A549 (cell line): Measurements from ENCODE around the gene FAM174B. TPM values are rescaled to one million over a fixed set of nuclear protein-coding genes. Genes with fewer than 3 reads are reported as not detected.

ENCODE experiments used
- ATAC-seq, 2 experiments: fragments of 200-7000 bp in 1 of 2; fragments of >200 bp in 1 of 2; cut with Nextera tagmentation in 1 of 2; cut with Tn5 transposase in 1 of 2; 3 replicates each; pipeline versions ENCODE4 v1.8.0 to v1.9.1; 2018 to 2020; ENCODE audit warnings: mild to moderate bottlenecking in 1 of 2, moderate library complexity in 1 of 2
- CTCF ChIA-PET: fragments of 300-600 bp; sonication (Branson Sonifier 250); formaldehyde crosslinking; extraction: SDS; loops from one replicate; lab custom pipeline; 2021; ENCODE audit warnings: antibody characterized with exemption, inconsistent platforms; lab: Yijun Ruan, JAX
- POLR2A ChIA-PET: fragments of 350-600 bp; formaldehyde crosslinking; extraction: SDS; loops from one replicate; lab custom pipeline; 2021; ENCODE audit warnings: antibody characterized with exemption, inconsistent platforms; lab: Yijun Ruan, JAX
- DNase-seq, 2 experiments: peaks; one replicate each; pipeline versions ENCODE4 v3.0.0 to v3.0.0-alpha.2; 2011 to 2016; ENCODE audit warnings: low read depth in 1 of 2, low spot score in 1 of 2
- FAIRE-seq: peaks from 2 replicates; lab custom pipeline; 2011; peaks lifted over from hg19 to GRCh38; lab: Jason Lieb, UNC
- H3K27ac ChIP-seq, 2 experiments: fragments of >200 bp; sonication (Bioruptor Twin); formaldehyde crosslinking; 3 replicates each; pipeline ENCODE4 v1.5.1; 2016 to 2017
- H3K4me1 ChIP-seq: fragments of >200 bp; sonication (Bioruptor Twin); formaldehyde crosslinking; 3 replicates; pipeline ENCODE4 v1.6.1; 2016
- H3K4me2 ChIP-seq: fragments of >200 bp; sonication (Bioruptor Twin); formaldehyde crosslinking; 3 replicates; pipeline ENCODE4 v1.6.1; 2016
- H3K4me3 ChIP-seq: fragments of >200 bp; sonication (Bioruptor Twin); formaldehyde crosslinking; 3 replicates; pipeline ENCODE4 v1.5.1; 2016
- H3K9me3 ChIP-seq: fragments of >200 bp; sonication (Bioruptor Twin); formaldehyde crosslinking; 3 replicates; pipeline ENCODE4 v1.6.1; 2016
- CHD2 ChIP-seq: fragments of 150-350 bp; IDR thresholded peaks from 2 replicates; pipeline ENCODE4 v1.6.1; 2014; ENCODE audit warnings: low read length; ENCODE audit not compliant: partially characterized antibody
- FOSL2 ChIP-seq, 2 experiments: fragments of 450-650 bp in 1 of 2; fragments of >200 bp in 1 of 2; sonication (Bioruptor Twin) in 1 of 2; formaldehyde crosslinking; IDR thresholded peaks; 2 replicates each; pipeline versions ENCODE4 v1.5.0 to v1.6.1; 2016 to 2020; ENCODE audit warnings: mild to moderate bottlenecking in 1 of 2, moderate library complexity in 1 of 2
- HDAC2 ChIP-seq: fragments of 200-600 bp; sonication (generic); IDR thresholded peaks from 2 replicates; pipeline ENCODE4 v1.6.1; 2016
- HMGXB4 ChIP-seq: fragments of 250-450 bp; sonication (Bioruptor Pico); IDR thresholded peaks from 2 replicates; pipeline ENCODE4 v1.5.0; 2021; ENCODE audit warnings: mild to moderate bottlenecking, moderate library complexity, borderline replicate concordance
- HOXB5 ChIP-seq: fragments of 250-450 bp; sonication (Bioruptor Pico); IDR thresholded peaks from 2 replicates; pipeline ENCODE4 v1.5.0; 2020; ENCODE audit warnings: mild to moderate bottlenecking, moderate library complexity
- JUN ChIP-seq, 2 experiments: fragments of >200 bp; sonication (Bioruptor Twin); formaldehyde crosslinking; IDR thresholded peaks; 2 replicates in 1 of 2; 3 replicates in 1 of 2; pipeline ENCODE4 v1.6.1; 2016 to 2017
- JUNB ChIP-seq: fragments of >200 bp; sonication (Bioruptor Twin); formaldehyde crosslinking; IDR thresholded peaks from 2 replicates; pipeline ENCODE4 v1.6.1; 2016
- KDM5A ChIP-seq: fragments of 200-600 bp; sonication (generic); IDR thresholded peaks from 2 replicates; pipeline ENCODE4 v1.6.1; 2016; ENCODE audit warnings: antibody characterized with exemption, mild to moderate bottlenecking
- PBX3 ChIP-seq: IDR thresholded peaks from 2 replicates; pipeline ENCODE4 v1.6.1; 2012
- POLR2A ChIP-seq: IDR thresholded peaks from 2 replicates; pipeline ENCODE4 v1.6.1; 2012; ENCODE audit warnings: mild to moderate bottlenecking, low read length
- POLR2AphosphoS2 ChIP-seq: conservative IDR thresholded peaks from 2 replicates; pipeline ENCODE4 v1.6.1; 2012; ENCODE audit warnings: low read length, improper control_type of control experiment, inconsistent platforms
- RAD21 ChIP-seq, 2 experiments: fragments of >200 bp in 1 of 2; sonication (Bioruptor Twin) in 1 of 2; formaldehyde crosslinking in 1 of 2; IDR thresholded peaks in 1 of 2; conservative IDR thresholded peaks in 1 of 2; 2 replicates in 1 of 2; 3 replicates in 1 of 2; pipeline ENCODE4 v1.6.1; 2012 to 2018; ENCODE audit warnings: inconsistent platforms in 1 of 2
- RFX5 ChIP-seq: fragments of 450-650 bp; IDR thresholded peaks from 2 replicates; pipeline ENCODE4 v1.7.1; 2014; ENCODE audit warnings: antibody characterized with exemption, mild to moderate bottlenecking, moderate library complexity
- RNF2 ChIP-seq: fragments of 200-600 bp; sonication (generic); IDR thresholded peaks from 2 replicates; pipeline ENCODE4 v1.6.1; 2016; ENCODE audit warnings: low read depth, mild to moderate bottlenecking, antibody characterized with exemption, moderate library complexity, borderline replicate concordance
- SMC3 ChIP-seq: fragments of >200 bp; sonication (Bioruptor Twin); formaldehyde crosslinking; IDR thresholded peaks from 3 replicates; pipeline ENCODE4 v1.6.1; 2018; ENCODE audit warnings: inconsistent platforms
- TFCP2L1 ChIP-seq: fragments of 250-450 bp; sonication (Bioruptor Pico); IDR thresholded peaks from 2 replicates; pipeline ENCODE4 v1.5.0; 2021; ENCODE audit warnings: mild to moderate bottlenecking
- TP53 ChIP-seq: fragments of 250-450 bp; sonication (Bioruptor Pico); IDR thresholded peaks from 2 replicates; pipeline ENCODE4 v1.5.0; 2021; ENCODE audit warnings: mild to moderate bottlenecking, moderate library complexity
- ZFP36 ChIP-seq: fragments of 450-650 bp; IDR thresholded peaks from 2 replicates; pipeline ENCODE4 v1.6.1; 2014; ENCODE audit warnings: borderline replicate concordance; ENCODE audit not compliant: partially characterized antibody
- ZNF302 ChIP-seq: fragments of 250-450 bp; sonication (Bioruptor Pico); IDR thresholded peaks from 2 replicates; pipeline ENCODE4 v1.9.0; 2021; ENCODE audit warnings: inconsistent platforms, mild to moderate bottlenecking, moderate library complexity
- ZSCAN20 ChIP-seq: fragments of 250-450 bp; sonication (Bioruptor Pico); IDR thresholded peaks from 2 replicates; pipeline ENCODE4 v1.8.0; 2022; ENCODE audit warnings: mild to moderate bottlenecking, moderate library complexity
- WGBS: methylation state at CpG from one replicate; pipeline ENCODE4 v1.1.6; 2017; ENCODE audit errors: missing lambda C conversion rate; 5-methylcytosine and 5-hydroxymethylcytosine counted together
- polyA plus RNA-seq, 4 experiments: library from polyadenylated mRNA; depleted of rRNA in 3 of 4; stranded (reverse); fragments of >200 nt; fragmentation: RNase III in 1 of 4; extraction: RNeasy Plus Mini Kit Qiagen cat#74134 plus additional on column Dnase treatment in 1 of 4; gene quantifications; 2 replicates in 3 of 4; 3 replicates in 1 of 4; pipeline ENCODE4 v1.2.3, GENCODE V29; 2011 to 2017
- TF ChIP-seq, protein P1 (sequence below): fragments of 200-600 bp; sonication (generic); IDR thresholded peaks from 2 replicates; pipeline ENCODE4 v1.6.1; 2016; ENCODE audit warnings: antibody characterized with exemption, mild to moderate bottlenecking, moderate library complexity

Gene FAM174B
- polyA plus RNA-seq, 2 of the 4 experiments (the other 2 are of a cell fraction): 4.6 to 13.9 TPM

DNA sequence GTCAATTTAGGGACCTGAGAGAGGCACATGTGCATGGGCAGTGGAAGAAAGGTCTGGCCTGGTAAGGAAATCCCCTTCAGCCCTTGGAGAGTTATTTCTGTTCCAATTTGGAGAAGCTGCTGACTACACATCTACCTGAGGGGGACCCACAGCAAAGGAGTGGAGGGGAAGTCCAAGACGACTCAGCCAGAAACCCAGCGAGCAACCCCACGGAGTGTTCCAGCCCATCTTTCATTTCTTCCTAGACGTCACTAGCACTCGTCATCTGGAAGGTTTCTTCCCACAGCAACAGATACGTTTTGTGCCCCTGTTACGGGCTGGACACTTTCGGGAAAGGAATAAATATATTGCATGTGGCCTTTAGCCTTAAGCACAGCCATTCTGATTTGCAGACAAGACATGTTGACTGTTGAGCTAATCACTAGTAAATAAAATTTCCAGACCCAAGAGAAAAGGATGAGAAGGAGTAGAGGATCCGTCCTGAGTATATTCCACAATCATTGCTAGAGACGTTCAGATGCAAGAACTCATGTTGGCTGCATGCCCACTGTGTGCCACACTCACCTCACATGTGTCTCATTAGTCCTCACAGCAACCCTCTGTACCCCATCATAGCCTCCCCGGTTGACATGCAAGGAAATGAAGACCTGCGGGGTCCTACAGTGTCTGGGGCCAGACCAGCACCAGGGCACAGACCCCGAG is 7.8 kb upstream of the FAM174B start:
- DNase-seq (no peak), FAIRE-seq (no peak), ATAC-seq (no peak)
- 71% methylated on average over 13 of the region's 13 CpGs for WGBS
- no peak overlapping the region for H3K4me2 ChIP-seq
- no peak for TF ChIP-seq RNF2
- no peak for TF ChIP-seq CHD2
- no peak for TF ChIP-seq ZSCAN20 (CRISPR knock-in tag)
- no peak for TF ChIP-seq JUN (IDR thresholded peaks at IDR 0.05)
- TF ChIP-seq TFCP2L1 (CRISPR knock-in tag): no peak
- no peak for TF ChIP-seq TP53 (CRISPR knock-in tag)
- TF ChIP-seq, protein P1, sequence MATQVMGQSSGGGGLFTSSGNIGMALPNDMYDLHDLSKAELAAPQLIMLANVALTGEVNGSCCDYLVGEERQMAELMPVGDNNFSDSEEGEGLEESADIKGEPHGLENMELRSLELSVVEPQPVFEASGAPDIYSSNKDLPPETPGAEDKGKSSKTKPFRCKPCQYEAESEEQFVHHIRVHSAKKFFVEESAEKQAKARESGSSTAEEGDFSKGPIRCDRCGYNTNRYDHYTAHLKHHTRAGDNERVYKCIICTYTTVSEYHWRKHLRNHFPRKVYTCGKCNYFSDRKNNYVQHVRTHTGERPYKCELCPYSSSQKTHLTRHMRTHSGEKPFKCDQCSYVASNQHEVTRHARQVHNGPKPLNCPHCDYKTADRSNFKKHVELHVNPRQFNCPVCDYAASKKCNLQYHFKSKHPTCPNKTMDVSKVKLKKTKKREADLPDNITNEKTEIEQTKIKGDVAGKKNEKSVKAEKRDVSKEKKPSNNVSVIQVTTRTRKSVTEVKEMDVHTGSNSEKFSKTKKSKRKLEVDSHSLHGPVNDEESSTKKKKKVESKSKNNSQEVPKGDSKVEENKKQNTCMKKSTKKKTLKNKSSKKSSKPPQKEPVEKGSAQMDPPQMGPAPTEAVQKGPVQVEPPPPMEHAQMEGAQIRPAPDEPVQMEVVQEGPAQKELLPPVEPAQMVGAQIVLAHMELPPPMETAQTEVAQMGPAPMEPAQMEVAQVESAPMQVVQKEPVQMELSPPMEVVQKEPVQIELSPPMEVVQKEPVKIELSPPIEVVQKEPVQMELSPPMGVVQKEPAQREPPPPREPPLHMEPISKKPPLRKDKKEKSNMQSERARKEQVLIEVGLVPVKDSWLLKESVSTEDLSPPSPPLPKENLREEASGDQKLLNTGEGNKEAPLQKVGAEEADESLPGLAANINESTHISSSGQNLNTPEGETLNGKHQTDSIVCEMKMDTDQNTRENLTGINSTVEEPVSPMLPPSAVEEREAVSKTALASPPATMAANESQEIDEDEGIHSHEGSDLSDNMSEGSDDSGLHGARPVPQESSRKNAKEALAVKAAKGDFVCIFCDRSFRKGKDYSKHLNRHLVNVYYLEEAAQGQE: no peak
- TF ChIP-seq SMC3: no peak
- TF ChIP-seq RFX5: no peak
- peaks cover 39% of the 10 kb centered on the region for H3K4me1 ChIP-seq
- no peak overlapping the region for H3K4me3 ChIP-seq
- H3K9me3 ChIP-seq: no peaks in the 10 kb centered on the region
- CTCF ChIA-PET: interaction anchor here (1.5 to 2.2 kb wide), 2 partner anchors 52 to 142 kb away, joined by 4 to 10 read pairs; no protein-coding TSS in a partner anchor
- POLR2A ChIA-PET: no interaction called here
- no peak overlapping the region for H3K27ac ChIP-seq

DNA sequence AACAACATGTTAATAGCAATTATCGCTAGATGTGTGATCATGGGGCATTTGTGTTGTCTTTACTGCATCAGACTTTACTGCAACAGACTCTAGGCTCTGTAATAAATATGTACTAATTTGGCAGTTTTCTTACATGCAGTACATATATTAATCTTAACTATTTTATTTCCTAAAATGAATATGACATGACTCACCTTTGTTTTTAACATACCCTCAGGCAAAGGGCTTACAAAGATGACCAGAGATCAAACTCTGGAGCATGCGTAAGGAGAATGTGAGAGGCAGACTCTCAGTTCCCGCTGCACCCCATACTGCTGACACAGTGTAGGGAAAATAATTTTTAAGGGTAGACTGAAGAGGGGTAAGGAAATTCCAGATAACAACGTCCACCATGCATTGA is 7.2 kb upstream of the FAM174B start:
- CTCF ChIA-PET: interaction anchor here (1.5 kb wide), 1 partner anchor 141 kb away, joined by 4 read pairs; no protein-coding TSS in a partner anchor
- ATAC-seq (no peak), DNase-seq (no peak), FAIRE-seq (no peak)
- POLR2A ChIA-PET: no interaction called here
- peaks cover 32% of the 10 kb centered on the region for H3K4me1 ChIP-seq
- WGBS: 69% methylated on average over 4 of the region's 4 CpGs
- H3K27ac ChIP-seq: no peak overlapping the region
- no peak overlapping the region for H3K4me3 ChIP-seq
- TF ChIP-seq FOSL2 (IDR thresholded peaks at IDR 0.05) (no peak), FOSL2 (CRISPR knock-in tag; IDR thresholded peaks at IDR 0.05) (peak; percentile 27; the same call in 1 of the 2 replicates), ZNF302 (CRISPR knock-in tag) (no peak), HDAC2 (no peak)
- H3K9me3 ChIP-seq: no peaks in the 10 kb centered on the region
- H3K4me2 ChIP-seq: no peak overlapping the region

DNA sequence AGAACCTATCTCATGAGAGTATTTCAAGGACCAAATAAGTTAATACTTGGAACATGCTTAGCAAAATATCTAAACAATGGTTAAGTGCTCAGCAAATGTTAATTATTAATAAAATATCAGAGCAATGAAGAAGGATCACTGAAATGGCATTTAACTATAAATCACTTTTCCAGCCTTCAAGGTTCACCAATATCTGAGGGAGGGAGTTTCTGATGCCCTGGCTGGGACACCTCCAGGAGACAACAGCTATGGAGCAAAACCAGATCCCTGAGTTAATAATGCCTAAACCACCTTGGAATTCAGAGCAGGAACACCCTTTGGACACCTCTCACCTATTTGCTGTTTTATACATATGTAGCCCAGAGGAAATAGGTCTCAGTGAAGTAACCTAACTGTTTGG is 6.4 kb upstream of the FAM174B start:
- no peak overlapping the region for H3K27ac ChIP-seq
- FAIRE-seq: no peak

More for the DNA sequence above, 6.4 kb upstream of the FAM174B start:
- H3K9me3 ChIP-seq: no peaks in the 10 kb centered on the region
- no peak overlapping the region for H3K4me3 ChIP-seq
- TF ChIP-seq POLR2A: no peak
- TF ChIP-seq PBX3: no peak
- no peak for TF ChIP-seq RAD21 (conservative IDR thresholded peaks at IDR 0.05 in 1 of 2, IDR thresholded peaks at IDR 0.05 in 1 of 2)
- TF ChIP-seq HOXB5 (CRISPR knock-in tag): no peak
- no peak for TF ChIP-seq HMGXB4 (CRISPR knock-in tag)
- TF ChIP-seq RFX5: no peak
- no peak for TF ChIP-seq JUNB
- no peak for TF ChIP-seq ZFP36
- no peak for TF ChIP-seq ZNF302 (CRISPR knock-in tag)
- TF ChIP-seq CHD2: no peak
- TF ChIP-seq FOSL2 (IDR thresholded peaks at IDR 0.05): no peak
- TF ChIP-seq FOSL2 (CRISPR knock-in tag; IDR thresholded peaks at IDR 0.05): no peak
- TF ChIP-seq KDM5A: no peak
- TF ChIP-seq POLR2AphosphoS2: no peak
- peaks cover 24% of the 10 kb centered on the region for H3K4me1 ChIP-seq
- ChIA-PET CTCF (interaction anchor here (1.5 kb wide), 1 partner anchor 140 kb away, joined by 4 read pairs; no protein-coding TSS in a partner anchor), POLR2A (no interaction called here)
- ATAC-seq (no peak), DNase-seq (no peak)
- H3K4me2 ChIP-seq: peak overlapping the region; percentile 16; the same call in 1 of the 3 replicates
